Regular cardiac myocyte (primary cell): ENCODE measurements around the gene NCOA4. TPM values are rescaled to one million over a fixed set of nuclear protein-coding genes. Genes with fewer than 3 reads are reported as not detected.

Source experiments
- total RNA-seq: library from RNA; depleted of rRNA; stranded (reverse); fragments of >200 nt; gene quantifications from 2 replicates; pipeline ENCODE4 v1.2.3, GENCODE V29; 2014

NCOA4 gene
- 170 and 204 TPM in 2 replicates for total RNA-seq

GRCh38 chr10:46030091-46030937, at the start of gene NCOA4:
Gene NCOA4, minus strand, starts transcription at chr10:46030623. Its CDS starts 13,943 bp downstream, at chr10:46016680.

GRCh38 chr10:46046261-46046660, 15.8 kb upstream of the NCOA4 start, which contains the start of gene MSMB:
Gene MSMB, minus strand, starts transcription at chr10:46046269. Its CDS starts 32 bp downstream, at chr10:46046237.

GRCh38 chr10:45972106-45972812, 58.2 kb downstream of the NCOA4 start, which contains the start of gene TIMM23:
Gene TIMM23, plus strand, starts transcription at chr10:45972489. Its CDS starts 136 bp downstream, at chr10:45972625.

Other genes starting within 250 kb of the NCOA4 start
- gene AGAP4, start 183.1 kb downstream of the NCOA4 start, total RNA-seq = 3.3 and 3.4 TPM in 2 replicates
- 71.6 and 121 TPM in 2 replicates for gene TIMM23, start 58.1 kb downstream of the NCOA4 start, total RNA-seq
- gene MSMB, start 15.6 kb upstream of the NCOA4 start, total RNA-seq = not detected in 2 replicates